Fibroblast of gingiva (primary cell): ENCODE measurements around the gene LTO1.

Source experiments
- DNase-seq: peaks from one replicate; pipeline ENCODE4 v3.0.0-alpha.2; 2011; ENCODE audit warnings: low read depth

LTO1 gene

GRCh38 chr11:69674886-69675714, at the start of gene LTO1:
Gene LTO1 (minus strand): TSS chr11:69675353. CDS start chr11:69675239, 114 bp downstream.
- DNase-seq: peak; percentile 94

DNA sequence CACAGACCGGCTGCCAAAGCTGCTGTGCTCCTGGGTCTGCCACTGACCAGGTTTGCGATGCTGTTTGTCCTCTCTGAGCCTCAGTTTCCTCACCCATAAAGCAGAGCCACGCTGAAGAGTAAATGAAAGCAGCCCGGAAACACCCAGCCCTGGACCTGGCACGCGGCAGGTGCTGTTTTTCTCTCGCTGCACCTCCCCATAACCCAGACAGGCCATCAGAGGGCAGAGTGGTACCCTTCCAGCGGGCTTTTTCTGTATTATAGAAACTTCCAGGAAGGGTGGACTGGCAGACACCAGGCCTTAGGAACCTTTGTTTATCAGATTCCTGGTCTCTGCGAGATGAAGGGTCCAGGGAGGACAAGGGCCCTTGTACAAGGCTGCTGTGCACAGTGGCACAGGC, 46.6 kb upstream of the LTO1 start:
- no peak for DNase-seq

GRCh38 chr11:69721106-69721505, 46.0 kb upstream of the LTO1 start:
- no peak for DNase-seq

GRCh38 chr11:69718912-69719311, 43.8 kb upstream of the LTO1 start:
- DNase-seq: no peak

GRCh38 chr11:69718147-69718546, 43.0 kb upstream of the LTO1 start:
- no peak for DNase-seq

DNA sequence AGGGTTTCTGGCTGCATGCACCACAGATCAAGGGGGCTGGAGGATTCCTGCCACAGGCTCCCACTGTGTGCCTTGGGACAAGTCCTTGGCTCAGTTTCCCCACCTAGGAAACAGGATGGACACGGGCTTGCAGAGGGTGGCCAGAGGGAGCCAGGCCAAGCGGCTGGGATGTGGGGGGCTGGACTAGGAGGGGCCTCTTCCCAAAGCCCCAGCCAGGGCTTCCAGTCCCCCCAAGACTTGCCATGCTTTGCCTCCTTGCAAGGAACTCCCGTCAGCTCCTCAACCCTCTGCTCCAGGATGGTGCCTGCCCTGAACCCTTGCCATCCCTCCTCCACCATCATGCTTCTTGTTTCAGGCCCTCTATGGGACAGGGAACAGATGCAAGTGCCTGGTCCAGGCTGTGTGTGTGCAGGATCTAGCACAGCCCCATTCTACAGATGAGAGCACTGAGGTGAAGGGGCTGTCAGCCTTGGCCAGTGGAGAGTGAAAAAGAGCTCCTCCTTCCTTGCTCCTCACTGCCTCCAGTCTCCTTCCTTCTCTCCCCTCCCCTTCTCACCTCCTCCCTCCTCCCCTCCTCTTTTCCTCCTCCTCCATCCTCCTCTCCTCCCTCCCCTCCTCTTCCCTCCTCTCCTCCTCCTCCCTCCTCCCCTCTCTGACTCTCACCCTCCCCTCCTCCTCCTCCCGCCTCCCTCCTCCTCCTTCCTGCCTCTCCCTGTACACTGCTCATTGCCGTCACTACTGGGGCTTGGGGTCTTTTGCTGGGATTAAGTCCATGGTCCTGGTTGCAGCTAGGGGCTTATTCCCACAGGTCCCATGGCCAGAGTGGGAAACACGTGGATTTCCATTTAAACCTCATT, 42.0 kb upstream of the LTO1 start:
- no peak for DNase-seq

GRCh38 chr11:69716099-69716498, 40.9 kb upstream of the LTO1 start:
- no peak for DNase-seq

- DNase-seq: no peak
Observed at GRCh38 chr11:69715446-69715845, 40.3 kb upstream of the LTO1 start.

- no peak for DNase-seq
Observed at GRCh38 chr11:69711822-69712801, 37.0 kb upstream of the LTO1 start.

DNA sequence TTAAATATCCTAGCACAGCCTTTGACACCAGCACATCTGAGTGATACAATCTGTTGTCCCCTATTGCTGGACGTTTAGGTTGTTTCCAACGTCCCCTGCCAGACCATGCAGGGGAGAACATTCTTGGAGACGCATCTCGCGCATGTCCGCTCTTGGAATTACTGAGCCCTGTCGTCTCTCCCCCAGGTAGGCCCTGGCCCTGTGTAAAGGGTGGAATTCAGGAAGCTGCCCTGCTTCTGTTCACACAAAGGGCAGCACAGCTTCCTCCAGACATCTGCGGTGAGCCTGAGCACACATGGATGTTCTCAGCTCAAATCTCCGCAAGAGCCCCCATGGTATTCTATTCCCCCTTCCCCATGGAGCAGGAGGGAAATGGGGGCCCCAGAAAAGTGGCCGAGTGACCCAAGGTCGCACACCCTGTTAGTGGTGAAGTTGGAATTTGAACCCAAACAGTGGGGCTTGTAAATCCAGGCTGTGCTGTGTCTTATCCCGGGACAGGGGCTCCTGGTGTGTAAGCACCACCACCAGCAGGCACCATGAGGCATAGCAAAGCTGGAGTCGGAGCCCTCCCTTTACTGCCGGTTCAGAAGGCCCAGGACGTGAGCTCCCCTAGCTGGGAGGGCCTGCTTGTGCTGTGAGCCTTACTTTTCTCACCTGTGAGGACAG, 33.7 kb upstream of the LTO1 start:
- DNase-seq: no peak

DNA sequence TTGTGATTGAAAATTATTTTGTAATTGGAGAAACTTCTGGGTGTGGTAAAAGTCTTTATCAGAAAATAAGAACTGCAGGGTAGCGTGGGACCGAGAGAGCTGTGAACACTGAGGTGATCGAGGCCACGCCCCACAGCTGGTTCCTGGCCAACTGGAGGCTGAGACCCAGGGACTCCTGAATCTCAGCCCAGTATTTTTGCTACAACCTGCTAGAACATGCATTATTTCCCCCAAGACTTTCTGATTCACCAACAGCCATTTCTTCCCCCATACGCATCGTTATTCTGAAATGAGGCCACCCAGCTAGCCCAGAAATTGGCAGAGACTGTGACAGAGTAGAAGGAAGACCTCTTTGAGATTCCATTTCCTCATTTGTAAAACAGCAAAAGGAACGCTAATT, 32.0 kb upstream of the LTO1 start:
- no peak for DNase-seq

- DNase-seq: no peak
Observed at GRCh38 chr11:69705901-69706787, 31.0 kb upstream of the LTO1 start.

- DNase-seq: no peak
Observed at GRCh38 chr11:69705351-69705811, 30.2 kb upstream of the LTO1 start.

DNA sequence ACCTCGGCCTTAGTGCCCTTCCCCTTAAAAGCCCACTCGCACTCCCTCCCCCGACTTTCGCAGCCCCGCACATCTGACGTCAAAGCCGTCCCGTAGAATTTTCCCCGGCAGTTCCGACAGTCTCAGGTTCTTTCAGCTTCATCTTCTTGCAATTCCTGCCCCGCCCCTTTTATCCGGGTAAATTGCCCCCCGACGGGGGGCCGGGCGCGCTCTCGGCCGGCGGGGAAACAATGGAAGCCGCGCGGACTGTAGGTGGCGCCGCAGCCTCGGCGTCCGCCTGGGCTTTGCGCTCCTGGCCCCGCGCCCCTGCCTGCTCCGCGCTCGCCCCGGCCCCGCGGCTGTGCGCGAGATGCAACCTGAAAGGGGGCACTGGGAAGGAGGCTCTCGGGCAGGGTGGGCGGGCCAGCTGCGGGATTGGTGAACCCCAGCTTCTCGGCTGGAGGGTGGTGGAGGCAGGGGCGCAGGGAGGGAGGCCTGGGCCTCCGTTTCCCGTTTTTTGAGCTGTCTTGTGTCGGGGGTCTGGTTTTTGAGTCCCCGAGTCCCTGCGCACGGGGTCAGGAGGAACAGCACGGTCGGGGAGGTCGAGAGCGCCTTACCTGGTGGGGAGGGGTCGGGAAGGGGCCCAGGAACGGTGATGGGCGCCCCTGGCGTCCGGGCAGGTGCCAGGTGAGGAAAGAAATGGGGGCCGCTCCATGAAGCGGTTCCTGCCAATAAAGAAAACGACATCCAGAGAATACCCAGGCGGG, 29.5 kb upstream of the LTO1 start:
- no peak for DNase-seq

DNA sequence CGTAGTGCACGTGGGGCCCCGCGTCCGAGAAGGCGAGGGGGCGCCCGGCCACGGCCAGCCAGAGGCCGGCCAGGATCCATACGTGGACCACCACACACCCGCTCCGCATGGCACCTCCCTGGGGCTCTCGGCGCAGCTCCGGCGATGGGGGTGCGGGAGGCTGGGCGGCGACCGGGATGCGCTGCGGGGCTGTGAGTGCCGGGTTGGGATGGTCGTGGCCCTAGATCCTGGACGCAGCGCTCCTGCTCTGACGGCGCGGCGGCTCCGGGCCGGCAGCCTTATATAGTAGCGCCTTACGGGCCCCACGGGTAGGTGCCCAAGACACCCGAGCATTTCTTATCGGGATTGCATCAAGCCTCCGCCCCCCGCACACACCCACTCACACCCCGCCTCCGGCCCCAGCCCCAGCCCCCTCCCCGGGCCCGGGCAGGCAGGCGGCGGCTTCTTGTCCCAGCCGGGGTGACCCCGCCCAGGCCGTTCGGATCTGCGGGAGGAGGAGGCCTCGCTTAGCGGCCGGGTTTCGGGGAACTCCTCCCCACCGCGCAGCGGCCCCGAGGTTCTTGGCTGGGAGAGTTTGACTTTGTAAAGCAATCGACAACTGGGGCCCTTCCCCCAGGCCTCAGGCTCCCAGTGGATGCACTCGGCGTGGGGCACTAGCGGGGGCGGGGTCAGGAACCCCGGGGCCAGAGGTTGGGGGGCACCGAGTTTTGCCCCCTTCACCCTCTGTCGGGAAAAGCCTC, 28.8 kb upstream of the LTO1 start, which contains the start of gene FGF19:
TSS of gene FGF19 (minus strand) at position 255 of the 740 bp plus-strand sequence. CDS start at position 109, 146 bp downstream.
- DNase-seq: no peak

DNA sequence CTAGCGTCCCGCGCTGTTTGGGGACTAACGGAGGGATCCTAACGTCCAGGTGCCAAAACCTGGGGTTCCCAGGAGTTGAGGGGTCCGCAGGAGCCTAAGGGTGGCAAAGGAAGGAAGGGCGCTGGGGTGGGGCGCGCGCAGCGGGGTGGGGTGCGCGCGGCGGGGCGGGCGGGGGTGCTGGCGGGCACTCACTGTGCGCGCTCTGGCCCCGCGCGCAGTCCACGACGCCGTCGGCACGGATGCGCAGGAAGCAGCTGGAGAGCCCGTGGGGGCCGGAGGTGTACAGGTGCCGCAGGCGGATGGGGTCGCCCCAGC, 28.3 kb upstream of the LTO1 start:
- no peak for DNase-seq

- no peak for DNase-seq
Observed at GRCh38 chr11:69702769-69703452, 27.8 kb upstream of the LTO1 start.

DNA sequence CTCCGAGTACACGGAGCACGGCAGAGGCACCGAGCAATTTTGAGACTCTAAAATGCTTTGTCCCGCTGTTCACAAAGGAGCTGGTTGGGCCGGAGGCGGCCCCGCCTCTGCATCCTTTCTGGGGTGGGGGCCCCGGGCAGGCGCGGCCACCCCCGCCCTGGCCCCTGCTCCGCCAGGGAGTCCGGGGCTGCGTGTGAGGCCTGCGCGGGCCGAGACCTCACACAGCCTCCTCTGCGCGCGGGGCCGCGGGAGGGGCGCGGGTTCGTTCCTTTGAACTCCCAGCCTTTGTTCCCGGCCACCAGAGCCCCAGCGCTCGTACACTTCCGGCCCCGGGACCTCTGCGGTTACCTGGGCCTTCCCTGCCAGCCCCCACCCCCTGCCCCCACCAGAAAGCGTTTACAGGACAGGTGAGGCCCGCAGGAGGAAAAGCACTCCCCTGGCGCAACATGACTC, 27.1 kb upstream of the LTO1 start:
- DNase-seq: no peak
